GM21576 (cell line): ENCODE measurements around the gene RASGEF1C.

ENCODE experiments used
- ATAC-seq: cut with Tn5 transposase; IDR thresholded peaks from one replicate; pipeline ENCODE4 v1.9.1; 2021; ENCODE audit warnings: mild to moderate bottlenecking, moderate library complexity; ENCODE audit not compliant: unreplicated experiment

The RASGEF1C gene

GRCh38 chr5:180086816-180087399 lies 122.1 kb downstream of the RASGEF1C start:
- ATAC-seq = no peak

GRCh38 chr5:180085837-180086236 lies 123.2 kb downstream of the RASGEF1C start:
- no peak for ATAC-seq

- ATAC-seq = no peak
Observed at GRCh38 chr5:180084638-180085561, 124.1 kb downstream of the RASGEF1C start.

GRCh38 chr5:180083529-180084060 lies 125.4 kb downstream of the RASGEF1C start:
- ATAC-seq = no peak

GRCh38 chr5:180082633-180083420 lies 126.2 kb downstream of the RASGEF1C start:
- no peak for ATAC-seq

GRCh38 chr5:180081481-180081880 lies 127.5 kb downstream of the RASGEF1C start:
- no peak for ATAC-seq

- ATAC-seq = no peak
Observed at GRCh38 chr5:180080486-180081280, 128.3 kb downstream of the RASGEF1C start.

GRCh38 chr5:180079702-180080466 lies 129.1 kb downstream of the RASGEF1C start:
- ATAC-seq = no peak

GRCh38 chr5:180078348-180078747 lies 130.7 kb downstream of the RASGEF1C start:
- ATAC-seq = no peak

- ATAC-seq = no peak
Observed at GRCh38 chr5:180077594-180078284, 131.3 kb downstream of the RASGEF1C start.

GRCh38 chr5:180075703-180076102 lies 133.3 kb downstream of the RASGEF1C start:
- ATAC-seq = no peak

GRCh38 chr5:180074462-180074861 lies 134.5 kb downstream of the RASGEF1C start:
- no peak for ATAC-seq

- no peak for ATAC-seq
Observed at GRCh38 chr5:180072556-180072955, 136.5 kb downstream of the RASGEF1C start.

GRCh38 chr5:180072256-180072548 lies 136.8 kb downstream of the RASGEF1C start:
- ATAC-seq = no peak

- peak; percentile 59 for ATAC-seq
Observed at GRCh38 chr5:180071531-180072255, 137.3 kb downstream of the RASGEF1C start, which contains the start of gene RNF130. Gene RNF130, minus strand, starts transcription at chr5:180071759. Its CDS starts 57 bp downstream, at chr5:180071702.

GRCh38 chr5:180070756-180071530 lies 138.1 kb downstream of the RASGEF1C start:
- peak; percentile 5 for ATAC-seq

GRCh38 chr5:180069589-180070247 lies 139.3 kb downstream of the RASGEF1C start:
- ATAC-seq = no peak
